DND-41 (cell line): ENCODE measurements around the gene ZNF334.
A peak's percentile ranks its signal among the peaks of the same experiment; 100 is the strongest.

ENCODE experiments used
- ATAC-seq: fragments of 200-7000 bp; cut with Tn5 transposase; 3 replicates; pipeline ENCODE4 v1.9.1; 2021; ENCODE audit warnings: low read depth; ENCODE audit not compliant: insufficient read depth
- DNase-seq: peaks from one replicate; pipeline ENCODE4 v3.0.0-alpha.2; 2020
- H2AFZ ChIP-seq: 2 replicates; pipeline ENCODE4 v1.6.0; 2012; ENCODE audit warnings: low read depth, low read length
- H3K27ac ChIP-seq: 2 replicates; pipeline ENCODE4 v1.5.1; 2012; ENCODE audit warnings: low read length, inconsistent platforms
- H3K27me3 ChIP-seq: fragments of 200-600 bp; sonication (generic); 2 replicates; pipeline ENCODE4 v1.6.0; 2012; ENCODE audit warnings: low read length, mild to moderate bottlenecking, inconsistent platforms; ENCODE audit not compliant: insufficient read depth, poor library complexity
- H3K36me3 ChIP-seq: 2 replicates; pipeline ENCODE4 v1.5.1; 2012; ENCODE audit warnings: low read length, inconsistent platforms; ENCODE audit not compliant: insufficient read depth
- H3K4me1 ChIP-seq: 2 replicates; pipeline ENCODE4 v1.5.1; 2012; ENCODE audit warnings: mild to moderate bottlenecking, low read length; ENCODE audit not compliant: insufficient read depth
- H3K4me2 ChIP-seq: 2 replicates; pipeline ENCODE4 v1.6.0; 2012; ENCODE audit warnings: mild to moderate bottlenecking, moderate library complexity, low read length, inconsistent platforms; ENCODE audit not compliant: insufficient read depth
- H3K4me3 ChIP-seq, 2 experiments: fragments of 200-600 bp in 1 of 2; shearing (Covaris generic) in 1 of 2; 2 replicates each; pipeline ENCODE4 v1.5.1; 2012 to 2016; ENCODE audit warnings: inconsistent platforms in 2 of 2, low read length in 2 of 2, mild to moderate bottlenecking in 2 of 2, low read depth in 1 of 2, moderate library complexity in 1 of 2
- H3K79me2 ChIP-seq: 2 replicates; pipeline ENCODE4 v1.6.0; 2012; ENCODE audit warnings: low read length, inconsistent platforms; ENCODE audit not compliant: insufficient read depth
- H3K9ac ChIP-seq: 2 replicates; pipeline ENCODE4 v1.6.0; 2012; ENCODE audit warnings: low read depth, mild to moderate bottlenecking, inconsistent platforms, low read length, moderate library complexity
- H3K9me3 ChIP-seq: 2 replicates; pipeline ENCODE4 v1.5.1; 2012; ENCODE audit warnings: low read length, moderate library complexity, mild to moderate bottlenecking, inconsistent platforms; ENCODE audit not compliant: insufficient read depth, severe bottlenecking
- H4K20me1 ChIP-seq: 2 replicates; pipeline ENCODE4 v1.6.0; 2012; ENCODE audit warnings: low read length; ENCODE audit not compliant: insufficient read depth
- EZH2 ChIP-seq: IDR thresholded peaks from 3 replicates; pipeline ENCODE4 v1.6.1; 2012; ENCODE audit warnings: borderline replicate concordance, low read depth, mild to moderate bottlenecking, moderate library complexity, low read length, inconsistent platforms; ENCODE audit not compliant: severe bottlenecking
- TF ChIP-seq, protein P1 (sequence below): IDR thresholded peaks from 2 replicates; pipeline ENCODE4 v1.5.1; 2012; ENCODE audit warnings: borderline replicate concordance, low read length, moderate library complexity, mild to moderate bottlenecking; ENCODE audit not compliant: poor library complexity, severe bottlenecking; ENCODE audit errors: extremely low read depth

ZNF334 gene

DNA sequence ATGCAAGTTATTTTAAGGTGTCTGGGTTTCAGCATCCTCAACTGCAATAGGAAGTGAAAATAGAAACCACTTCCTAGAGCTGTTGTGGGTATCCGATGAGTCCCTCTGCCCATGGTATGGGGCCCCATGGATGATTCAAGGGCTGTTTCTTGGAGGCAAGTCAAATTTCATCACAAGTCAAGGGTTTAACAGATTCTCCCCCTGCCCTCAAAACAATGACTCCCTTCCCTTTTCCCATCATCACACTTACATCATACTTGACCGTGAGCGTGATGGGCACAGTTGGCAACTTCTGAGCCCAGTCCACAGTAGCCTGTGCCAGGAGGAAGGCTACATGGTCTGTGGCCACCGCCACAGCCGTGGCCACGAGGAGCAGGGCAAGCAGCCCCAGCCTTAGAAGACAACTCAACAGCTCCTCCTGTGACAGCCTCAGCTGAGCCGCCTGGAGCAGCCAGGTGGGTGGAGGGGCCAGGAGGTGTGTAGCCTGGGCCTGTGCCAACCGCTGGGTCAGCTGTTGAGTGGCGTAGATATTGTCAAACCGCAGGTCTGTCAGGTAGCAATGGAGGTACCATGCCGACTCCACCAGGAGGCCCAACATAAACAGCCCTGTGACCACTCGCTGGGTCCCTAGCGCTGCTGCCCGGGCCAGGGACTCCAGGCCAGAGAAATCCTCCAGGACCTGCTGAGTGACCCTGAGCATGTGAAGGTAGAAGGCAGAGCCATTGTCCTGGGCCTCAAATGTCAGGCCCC lies 31.9 kb upstream of the ZNF334 start:
- H3K27me3 ChIP-seq, result peaks cover 4% of the 10 kb centered on the region

DNA sequence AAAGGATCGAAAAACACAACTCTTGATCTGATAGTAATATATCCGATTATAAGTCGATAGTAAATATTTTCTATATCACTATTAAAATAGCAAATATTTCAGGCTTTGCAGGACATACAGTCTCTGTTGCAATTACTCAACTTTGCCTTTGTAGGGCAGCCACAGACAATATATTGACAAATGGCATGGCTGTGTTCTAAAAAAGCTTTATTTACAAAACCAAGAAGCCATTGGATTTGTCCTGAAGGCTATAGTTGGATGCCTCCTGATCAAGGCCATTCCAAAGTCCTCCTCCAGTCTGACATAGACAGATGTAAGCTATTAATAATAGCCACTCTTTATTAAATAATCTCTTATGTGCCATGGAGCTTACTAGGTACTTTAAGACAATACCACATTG lies 31.2 kb upstream of the ZNF334 start:
- DNase-seq (no peak), ATAC-seq (no peak)
- H3K4me3 ChIP-seq, result no peak overlapping the region

More for the DNA sequence above, 31.9 kb upstream of the ZNF334 start:
- no peak overlapping the region for H3K4me2 ChIP-seq
- H3K4me3 ChIP-seq, result no peak overlapping the region
- 0 out of 2 replicates have a peak, but pooled peaks cover 5% of the 10 kb centered on the region for H4K20me1 ChIP-seq
- H3K27ac ChIP-seq, result no peak overlapping the region
- no peaks in the 10 kb centered on the region for H3K9me3 ChIP-seq
- TF ChIP-seq, protein P1, sequence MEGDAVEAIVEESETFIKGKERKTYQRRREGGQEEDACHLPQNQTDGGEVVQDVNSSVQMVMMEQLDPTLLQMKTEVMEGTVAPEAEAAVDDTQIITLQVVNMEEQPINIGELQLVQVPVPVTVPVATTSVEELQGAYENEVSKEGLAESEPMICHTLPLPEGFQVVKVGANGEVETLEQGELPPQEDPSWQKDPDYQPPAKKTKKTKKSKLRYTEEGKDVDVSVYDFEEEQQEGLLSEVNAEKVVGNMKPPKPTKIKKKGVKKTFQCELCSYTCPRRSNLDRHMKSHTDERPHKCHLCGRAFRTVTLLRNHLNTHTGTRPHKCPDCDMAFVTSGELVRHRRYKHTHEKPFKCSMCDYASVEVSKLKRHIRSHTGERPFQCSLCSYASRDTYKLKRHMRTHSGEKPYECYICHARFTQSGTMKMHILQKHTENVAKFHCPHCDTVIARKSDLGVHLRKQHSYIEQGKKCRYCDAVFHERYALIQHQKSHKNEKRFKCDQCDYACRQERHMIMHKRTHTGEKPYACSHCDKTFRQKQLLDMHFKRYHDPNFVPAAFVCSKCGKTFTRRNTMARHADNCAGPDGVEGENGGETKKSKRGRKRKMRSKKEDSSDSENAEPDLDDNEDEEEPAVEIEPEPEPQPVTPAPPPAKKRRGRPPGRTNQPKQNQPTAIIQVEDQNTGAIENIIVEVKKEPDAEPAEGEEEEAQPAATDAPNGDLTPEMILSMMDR, result no peak
- no peak for TF ChIP-seq EZH2
- DNase-seq (peak; percentile 54), ATAC-seq (peak; percentile 89)
- H3K79me2 ChIP-seq, result no peaks in the 10 kb centered on the region
- H3K9ac ChIP-seq, result no peak overlapping the region
- no peaks in the 10 kb centered on the region for H3K4me1 ChIP-seq
- no peak overlapping the region for H2AFZ ChIP-seq
- no peaks in the 10 kb centered on the region for H3K36me3 ChIP-seq

DNA sequence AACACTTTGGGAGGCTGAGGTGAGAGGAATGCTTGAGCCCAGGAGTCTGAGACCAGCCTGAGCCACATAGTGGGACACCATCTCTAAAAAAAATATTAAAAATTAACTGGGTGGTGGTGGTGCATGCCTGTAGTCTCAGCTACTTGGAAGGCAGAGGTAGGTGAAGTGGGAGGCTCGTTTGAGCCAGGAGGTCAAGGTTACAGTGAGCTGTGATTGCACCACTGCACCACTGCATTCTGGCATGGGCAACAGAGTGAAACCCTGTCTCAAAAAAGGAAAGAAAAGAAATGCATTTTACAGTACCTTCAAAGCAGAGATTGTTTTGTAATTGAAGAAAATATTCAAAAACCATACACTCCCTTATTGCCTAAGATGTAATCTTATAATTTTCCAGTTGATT lies 30.6 kb upstream of the ZNF334 start:
- Histone ChIP-seq H3K36me3 (no peaks in the 10 kb centered on the region), H3K4me3 (no peak overlapping the region), H4K20me1 (0 out of 2 replicates have a peak, but pooled peaks cover 5% of the 10 kb centered on the region), H3K79me2 (no peaks in the 10 kb centered on the region), H3K9ac (no peak overlapping the region), H3K4me1 (no peaks in the 10 kb centered on the region), H3K9me3 (no peaks in the 10 kb centered on the region), H3K4me2 (no peak overlapping the region), H2AFZ (no peak overlapping the region), H3K27ac (no peak overlapping the region), H3K27me3 (peaks cover 8% of the 10 kb centered on the region)
- TF ChIP-seq, protein P1, result no peak
- no peak for TF ChIP-seq EZH2
- no peak for ATAC-seq
- no peak for DNase-seq

More for the DNA sequence above, 31.2 kb upstream of the ZNF334 start:
- H3K9me3 ChIP-seq, result no peaks in the 10 kb centered on the region
- peaks cover 4% of the 10 kb centered on the region for H3K27me3 ChIP-seq
- no peak overlapping the region for H3K4me2 ChIP-seq
- H3K36me3 ChIP-seq, result no peaks in the 10 kb centered on the region
- H4K20me1 ChIP-seq, result 0 out of 2 replicates have a peak, but pooled peaks cover 5% of the 10 kb centered on the region
- no peak overlapping the region for H2AFZ ChIP-seq
- no peak overlapping the region for H3K27ac ChIP-seq
- no peaks in the 10 kb centered on the region for H3K4me1 ChIP-seq
- no peaks in the 10 kb centered on the region for H3K79me2 ChIP-seq
- H3K9ac ChIP-seq, result no peak overlapping the region
- no peak for TF ChIP-seq EZH2
- TF ChIP-seq, protein P1, result no peak
